ENCODE results near the gene GABBR2.
"Not testable (repeated sequence)": the region's sequence is repeated elsewhere in the genome, so short reads cannot be mapped to it uniquely, and the experiment has no call there.

GABBR2 gene

GRCh38 chr9:98504298-98505282, 204.1 kb downstream of the GABBR2 start:
- no peak for DNase-seq

GRCh38 chr9:98503867-98504266, 204.9 kb downstream of the GABBR2 start:
- no peak for DNase-seq

- no peak for DNase-seq
Observed at GRCh38 chr9:98502976-98503325, 205.8 kb downstream of the GABBR2 start.

GRCh38 chr9:98502311-98502975, 206.3 kb downstream of the GABBR2 start:
- peak; percentile 34 for DNase-seq

GRCh38 chr9:98501819-98502218, 206.9 kb downstream of the GABBR2 start:
- DNase-seq = no peak

- not testable (repeated sequence) for DNase-seq
Observed at GRCh38 chr9:98501259-98501658, 207.5 kb downstream of the GABBR2 start.

- no peak for DNase-seq
Observed at GRCh38 chr9:98500337-98500919, 208.3 kb downstream of the GABBR2 start.

GRCh38 chr9:98495530-98495929, 213.2 kb downstream of the GABBR2 start:
- DNase-seq = no peak

GRCh38 chr9:98494852-98495251, 213.9 kb downstream of the GABBR2 start:
- no peak for DNase-seq

- DNase-seq = no peak
Observed at GRCh38 chr9:98491828-98492227, 216.9 kb downstream of the GABBR2 start.

GRCh38 chr9:98491231-98491651, 217.5 kb downstream of the GABBR2 start:
- DNase-seq = no peak

- peak; percentile 50 for DNase-seq
Observed at GRCh38 chr9:98488571-98489312, 220.0 kb downstream of the GABBR2 start.

GRCh38 chr9:98485706-98486105, 223.0 kb downstream of the GABBR2 start:
- DNase-seq = no peak

- no peak for DNase-seq
Observed at GRCh38 chr9:98484162-98484561, 224.6 kb downstream of the GABBR2 start.

- DNase-seq = no peak
Observed at GRCh38 chr9:98482226-98482625, 226.5 kb downstream of the GABBR2 start.

GRCh38 chr9:98481676-98482075, 227.1 kb downstream of the GABBR2 start:
- no peak for DNase-seq

- DNase-seq = no peak
Observed at GRCh38 chr9:98479967-98480847, 228.5 kb downstream of the GABBR2 start.

GRCh38 chr9:98479449-98479848, 229.3 kb downstream of the GABBR2 start:
- no peak for DNase-seq

GRCh38 chr9:98477884-98478283, 230.9 kb downstream of the GABBR2 start:
- DNase-seq = no peak

- no peak for DNase-seq
Observed at GRCh38 chr9:98472216-98472615, 236.5 kb downstream of the GABBR2 start.

- no peak for DNase-seq
Observed at GRCh38 chr9:98471185-98471584, 237.6 kb downstream of the GABBR2 start.
